GM21786 (cell line): ENCODE data around the gene SLC12A7.

Source experiments
- ATAC-seq: cut with Tn5 transposase; IDR thresholded peaks from one replicate; pipeline ENCODE4 v1.9.1; 2021; ENCODE audit not compliant: unreplicated experiment

Gene SLC12A7

GRCh38 chr5:1054018-1054798 lies 57.7 kb downstream of the SLC12A7 start:
- ATAC-seq = no peak

- ATAC-seq = no peak
Measured at GRCh38 chr5:1053391-1054017, 58.4 kb downstream of the SLC12A7 start.

- ATAC-seq = no peak
Measured at GRCh38 chr5:1052641-1053390, 59.0 kb downstream of the SLC12A7 start.

- ATAC-seq = no peak
Measured at GRCh38 chr5:1052076-1052475, 59.8 kb downstream of the SLC12A7 start.

- no peak for ATAC-seq
Measured at GRCh38 chr5:1051366-1051720, 60.5 kb downstream of the SLC12A7 start.

- no peak for ATAC-seq
Measured at GRCh38 chr5:1050423-1051365, 61.2 kb downstream of the SLC12A7 start.

GRCh38 chr5:1048861-1049838 lies 62.7 kb downstream of the SLC12A7 start:
- no peak for ATAC-seq

- no peak for ATAC-seq
Measured at GRCh38 chr5:1048162-1048721, 63.6 kb downstream of the SLC12A7 start.

GRCh38 chr5:1047332-1047965 lies 64.4 kb downstream of the SLC12A7 start:
- no peak for ATAC-seq

- no peak for ATAC-seq
Measured at GRCh38 chr5:1045960-1046560, 65.8 kb downstream of the SLC12A7 start.

GRCh38 chr5:1044117-1044516 lies 67.7 kb downstream of the SLC12A7 start:
- ATAC-seq = no peak

GRCh38 chr5:1043327-1043726 lies 68.5 kb downstream of the SLC12A7 start:
- no peak for ATAC-seq

- no peak for ATAC-seq
Measured at GRCh38 chr5:1042626-1043025, 69.2 kb downstream of the SLC12A7 start.

- ATAC-seq = no peak
Measured at GRCh38 chr5:1041225-1042143, 70.4 kb downstream of the SLC12A7 start.

GRCh38 chr5:1040571-1040970 lies 71.3 kb downstream of the SLC12A7 start:
- ATAC-seq = no peak

GRCh38 chr5:1039706-1040260 lies 72.1 kb downstream of the SLC12A7 start:
- ATAC-seq = no peak

GRCh38 chr5:1039210-1039548 lies 72.7 kb downstream of the SLC12A7 start:
- ATAC-seq = no peak
